HG03442 (cell line): Measurements from ENCODE around the gene ZNF326.

ENCODE experiments used
- ATAC-seq: cut with Tn5 transposase; IDR thresholded peaks from one replicate; pipeline ENCODE4 v1.9.1; 2021; ENCODE audit warnings: mild to moderate bottlenecking, moderate library complexity; ENCODE audit not compliant: unreplicated experiment

The ZNF326 gene

DNA sequence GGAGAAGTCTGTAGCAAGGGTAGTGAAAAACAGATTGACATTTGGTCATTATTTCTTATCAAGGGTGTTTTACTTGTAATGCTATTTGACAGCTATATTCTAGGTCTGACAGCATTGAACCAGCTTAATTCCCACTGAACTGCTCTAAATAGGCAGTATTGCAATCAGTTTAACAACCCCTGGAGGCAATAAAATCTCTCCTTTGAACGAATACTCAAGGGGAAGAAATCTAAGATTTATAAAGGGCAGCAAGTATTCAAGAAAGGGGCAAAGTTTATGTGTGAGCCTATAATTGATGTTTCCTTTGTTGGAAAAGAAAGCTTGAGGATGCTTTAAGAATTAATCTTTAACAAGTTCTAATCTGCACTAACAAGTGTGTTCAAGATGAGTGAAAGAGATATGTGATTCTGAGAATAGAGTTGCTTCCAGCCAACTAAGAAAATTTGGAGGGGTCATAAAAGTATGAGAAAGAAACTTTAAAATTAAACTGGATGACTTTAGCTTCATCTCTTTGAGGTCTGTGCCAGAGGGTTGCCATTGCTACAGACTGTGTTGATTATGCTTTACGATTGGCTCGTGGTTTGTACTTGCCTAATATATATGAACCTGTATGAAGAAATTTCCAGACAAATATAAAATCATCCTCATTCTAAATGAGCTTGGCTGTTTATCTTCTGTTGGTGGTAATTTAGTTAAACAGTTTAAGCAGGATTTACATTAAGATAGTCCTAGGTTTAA, 72.5 kb downstream of the ZNF326 start:
- ATAC-seq = no peak

DNA sequence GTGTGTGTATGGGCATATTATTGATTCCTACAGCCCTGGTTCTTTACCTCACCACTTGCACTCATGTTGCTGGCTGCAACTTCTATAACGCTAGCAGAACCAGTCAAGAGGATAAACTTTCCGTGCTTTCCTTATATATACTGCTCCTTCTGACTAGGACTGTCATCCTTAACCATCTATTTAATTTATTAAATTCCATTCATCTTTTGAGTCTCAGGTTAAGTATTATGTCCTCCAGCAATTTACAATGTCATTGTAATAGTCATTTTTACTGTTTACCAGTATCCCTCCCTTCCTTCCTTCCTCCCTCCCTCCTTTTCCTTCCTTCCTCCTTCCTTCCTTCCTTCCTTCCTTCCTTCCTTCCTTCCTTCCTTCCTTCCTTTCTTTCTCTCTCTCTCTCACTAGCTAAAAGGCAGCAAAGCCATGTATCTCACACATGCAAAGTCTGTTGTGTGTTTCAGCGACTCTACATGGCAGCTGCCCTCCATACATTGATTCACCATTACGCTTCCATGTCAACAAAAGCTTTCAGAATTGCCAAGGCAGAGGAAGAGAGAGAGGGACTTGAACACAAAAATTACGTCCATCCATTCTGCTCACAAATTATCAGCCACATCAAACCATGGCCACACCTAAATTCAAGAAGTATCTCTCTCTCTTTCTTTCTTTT, 73.8 kb downstream of the ZNF326 start:
- no peak for ATAC-seq

DNA sequence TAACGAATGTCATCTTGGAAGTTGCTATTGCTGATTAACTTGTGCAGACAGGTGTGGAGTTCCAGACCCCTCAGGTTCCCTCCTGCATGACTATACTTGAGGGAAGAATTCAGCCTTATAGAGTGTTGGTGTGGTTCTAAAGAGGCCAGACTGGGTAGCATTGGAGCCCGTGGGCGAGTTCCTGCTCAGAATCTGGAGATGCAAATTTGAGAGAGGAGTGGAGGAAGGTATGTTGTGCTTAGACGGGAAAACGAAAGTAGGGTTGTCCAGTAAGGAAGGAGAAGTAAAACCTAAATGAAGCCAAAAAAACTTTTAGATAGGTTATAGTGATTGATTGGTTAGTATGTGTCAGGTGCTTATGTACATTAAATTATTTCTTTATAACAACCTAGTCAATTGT, 79.2 kb downstream of the ZNF326 start:
- no peak for ATAC-seq

DNA sequence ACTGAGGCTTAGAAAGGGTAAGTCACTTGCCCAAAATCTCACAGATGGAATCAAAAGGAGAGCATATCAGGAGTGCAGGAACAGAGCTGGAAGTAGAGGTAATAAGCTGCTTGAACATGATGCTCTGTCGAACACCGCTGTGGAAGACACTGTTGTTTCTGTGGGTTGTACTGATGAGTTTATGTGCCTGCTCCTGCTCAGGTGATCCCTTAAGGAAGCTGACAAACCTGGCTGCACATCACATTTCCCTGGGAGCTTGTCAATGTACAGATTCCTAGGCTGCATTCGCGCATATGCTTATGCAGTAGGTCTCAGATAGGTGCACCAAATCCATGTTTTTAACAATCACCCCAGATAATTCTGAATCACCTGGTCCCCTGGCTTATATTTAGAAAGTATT, 79.7 kb downstream of the ZNF326 start:
- ATAC-seq = no peak

DNA sequence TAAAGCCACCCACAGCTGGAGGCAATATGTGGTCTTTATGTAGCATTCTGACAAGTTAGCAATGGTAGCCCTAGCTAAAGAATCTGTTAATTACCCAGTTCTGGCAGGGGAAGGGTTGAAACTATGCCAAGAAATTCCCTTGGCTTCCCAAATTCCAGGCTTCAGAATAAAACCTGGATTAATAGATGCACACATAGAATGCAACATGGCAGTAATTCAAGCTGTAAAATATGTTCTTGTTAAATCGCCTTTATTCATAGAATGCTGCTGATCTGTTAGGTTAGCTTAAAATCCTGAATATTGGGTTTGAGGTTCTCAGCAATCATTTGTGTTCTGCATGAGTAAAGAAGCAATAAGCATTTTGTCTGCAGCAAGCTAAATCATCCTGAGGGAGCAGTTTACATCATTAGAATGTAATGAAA, 80.1 kb downstream of the ZNF326 start:
- ATAC-seq = no peak

DNA sequence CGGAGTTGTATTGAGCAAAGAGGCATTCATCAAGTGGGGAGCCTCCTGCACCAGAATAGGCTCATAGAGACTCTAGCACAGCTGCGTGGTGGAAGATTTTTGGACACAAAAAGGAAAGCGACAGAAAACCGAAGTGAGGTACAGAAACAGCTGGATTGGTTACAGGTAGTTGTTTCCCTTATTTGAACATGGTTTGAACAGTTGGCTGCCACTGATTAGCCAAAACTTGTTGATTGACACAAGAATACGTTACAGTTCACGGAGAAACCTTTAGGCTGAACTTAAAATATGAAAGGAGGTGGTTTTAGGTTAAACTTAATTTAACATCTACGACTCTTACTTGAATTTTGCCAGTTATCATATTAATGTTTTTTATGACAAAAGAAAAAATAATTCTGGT, 89.1 kb downstream of the ZNF326 start:
- ATAC-seq = no peak
